Chondrocyte (in vitro differentiated cells): ENCODE data around the gene PARP12. TPM values are rescaled to one million over a fixed set of nuclear protein-coding genes. Genes with fewer than 3 reads are reported as not detected.

ENCODE experiments used
- DNase-seq: peaks from one replicate; pipeline ENCODE4 v3.0.0; 2021; ENCODE audit warnings: mixed read lengths, low spot score
- H3K27ac Mint-ChIP-seq: one replicate; pipeline ENCODE4 v1.8.0; 2021; ENCODE audit warnings: mild to moderate bottlenecking, moderate library complexity, mixed read lengths; ENCODE audit not compliant: unreplicated experiment
- H3K27me3 Mint-ChIP-seq: 2 replicates; pipeline ENCODE4 v1.8.0; 2021; ENCODE audit warnings: low read depth, mixed read lengths
- H3K36me3 Mint-ChIP-seq: 2 replicates; pipeline ENCODE4 v1.8.0; 2021; ENCODE audit warnings: low read depth, mixed read lengths
- H3K4me1 Mint-ChIP-seq: 2 replicates; pipeline ENCODE4 v1.8.0; 2021; ENCODE audit warnings: low read depth, mild to moderate bottlenecking, mixed read lengths
- H3K4me3 Mint-ChIP-seq: one replicate; pipeline ENCODE4 v1.8.0; 2021; ENCODE audit warnings: mild to moderate bottlenecking, moderate library complexity, mixed read lengths; ENCODE audit not compliant: unreplicated experiment
- H3K9me3 Mint-ChIP-seq: 2 replicates; pipeline ENCODE4 v1.8.0; 2021; ENCODE audit warnings: low read depth, mixed read lengths
- total RNA-seq: library from RNA; stranded (reverse); gene quantifications from 3 replicates; pipeline ENCODE4 v1.2.1, GENCODE V29; 2021
- TF ChIP-seq, protein P1 (sequence below): fragments of 200-600 bp; sonication (generic); IDR thresholded peaks from 2 replicates; pipeline ENCODE4 v1.5.0; 2021; ENCODE audit warnings: antibody characterized with exemption, mild to moderate bottlenecking, moderate library complexity

Gene PARP12
- total RNA-seq, 1 donor from 2014 or later, result 9.8 TPM

DNA sequence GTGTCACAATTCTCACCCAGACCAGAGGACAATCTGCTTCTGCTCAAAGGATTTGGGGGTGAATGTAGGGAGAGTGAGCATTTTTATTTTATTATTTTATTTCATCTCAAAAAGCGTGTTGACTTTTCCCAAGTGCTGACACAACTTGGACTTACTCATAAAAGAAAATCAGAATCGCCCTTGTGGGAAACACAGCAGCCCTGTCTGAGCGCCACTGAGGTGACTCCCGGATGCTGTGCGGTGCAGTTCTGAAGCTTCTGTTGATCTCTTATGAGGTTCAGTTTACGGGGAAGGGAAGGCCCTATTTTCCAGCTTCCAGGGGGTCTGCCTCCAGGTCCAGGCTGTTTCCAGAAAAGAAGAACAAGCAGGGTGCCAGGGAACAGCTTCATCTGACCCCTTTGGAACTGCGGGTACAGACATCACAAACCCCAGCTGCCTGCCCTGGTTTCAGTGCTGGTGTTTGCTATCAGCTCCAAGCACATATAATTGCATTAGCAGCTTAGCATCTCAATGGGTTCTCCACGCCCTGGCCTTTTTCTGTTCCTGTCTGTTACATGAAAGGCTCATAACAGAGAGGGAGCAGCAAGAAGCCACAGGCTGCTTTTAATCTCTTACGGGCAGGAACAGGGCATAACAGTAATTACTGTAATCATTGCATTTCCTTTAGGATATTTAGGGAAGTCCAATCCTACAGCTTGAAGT, 52.4 kb downstream of the PARP12 start:
- no peak for DNase-seq
- H3K9me3 Mint-ChIP-seq, result no peaks in the 10 kb centered on the region
- peaks cover 32% of the 10 kb centered on the region for H3K27me3 Mint-ChIP-seq
- peaks cover 2% of the 10 kb centered on the region for H3K36me3 Mint-ChIP-seq
- TF ChIP-seq, protein P1, sequence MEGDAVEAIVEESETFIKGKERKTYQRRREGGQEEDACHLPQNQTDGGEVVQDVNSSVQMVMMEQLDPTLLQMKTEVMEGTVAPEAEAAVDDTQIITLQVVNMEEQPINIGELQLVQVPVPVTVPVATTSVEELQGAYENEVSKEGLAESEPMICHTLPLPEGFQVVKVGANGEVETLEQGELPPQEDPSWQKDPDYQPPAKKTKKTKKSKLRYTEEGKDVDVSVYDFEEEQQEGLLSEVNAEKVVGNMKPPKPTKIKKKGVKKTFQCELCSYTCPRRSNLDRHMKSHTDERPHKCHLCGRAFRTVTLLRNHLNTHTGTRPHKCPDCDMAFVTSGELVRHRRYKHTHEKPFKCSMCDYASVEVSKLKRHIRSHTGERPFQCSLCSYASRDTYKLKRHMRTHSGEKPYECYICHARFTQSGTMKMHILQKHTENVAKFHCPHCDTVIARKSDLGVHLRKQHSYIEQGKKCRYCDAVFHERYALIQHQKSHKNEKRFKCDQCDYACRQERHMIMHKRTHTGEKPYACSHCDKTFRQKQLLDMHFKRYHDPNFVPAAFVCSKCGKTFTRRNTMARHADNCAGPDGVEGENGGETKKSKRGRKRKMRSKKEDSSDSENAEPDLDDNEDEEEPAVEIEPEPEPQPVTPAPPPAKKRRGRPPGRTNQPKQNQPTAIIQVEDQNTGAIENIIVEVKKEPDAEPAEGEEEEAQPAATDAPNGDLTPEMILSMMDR, result no peak
- no peaks in the 10 kb centered on the region for H3K4me1 Mint-ChIP-seq
- no peak overlapping the region for H3K4me3 Mint-ChIP-seq
- H3K27ac Mint-ChIP-seq, result no peak overlapping the region

DNA sequence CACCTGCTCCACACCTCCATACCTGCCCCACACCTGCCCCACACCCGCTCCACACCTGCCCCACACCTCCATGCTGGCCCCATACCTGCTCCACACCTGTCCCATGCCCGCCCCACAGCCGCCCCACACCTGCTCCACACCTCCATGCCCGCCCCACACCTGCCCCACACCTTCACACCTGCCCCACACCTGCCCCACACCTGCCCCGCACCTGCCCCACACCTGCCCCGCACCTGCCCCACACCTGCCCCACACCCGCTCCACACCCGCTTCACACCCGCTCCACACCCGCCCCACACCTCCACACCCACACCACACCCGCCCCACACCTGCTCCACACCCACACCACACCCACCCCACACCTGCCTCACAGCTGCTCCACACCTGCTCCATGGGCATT, 53.0 kb downstream of the PARP12 start:
- Mint-ChIP-seq H3K36me3 (peaks cover 2% of the 10 kb centered on the region), H3K27ac (no peak overlapping the region), H3K4me1 (no peaks in the 10 kb centered on the region), H3K9me3 (no peaks in the 10 kb centered on the region), H3K27me3 (peaks cover 32% of the 10 kb centered on the region), H3K4me3 (no peak overlapping the region)
- TF ChIP-seq, protein P1, result no peak
- no peak for DNase-seq

DNA sequence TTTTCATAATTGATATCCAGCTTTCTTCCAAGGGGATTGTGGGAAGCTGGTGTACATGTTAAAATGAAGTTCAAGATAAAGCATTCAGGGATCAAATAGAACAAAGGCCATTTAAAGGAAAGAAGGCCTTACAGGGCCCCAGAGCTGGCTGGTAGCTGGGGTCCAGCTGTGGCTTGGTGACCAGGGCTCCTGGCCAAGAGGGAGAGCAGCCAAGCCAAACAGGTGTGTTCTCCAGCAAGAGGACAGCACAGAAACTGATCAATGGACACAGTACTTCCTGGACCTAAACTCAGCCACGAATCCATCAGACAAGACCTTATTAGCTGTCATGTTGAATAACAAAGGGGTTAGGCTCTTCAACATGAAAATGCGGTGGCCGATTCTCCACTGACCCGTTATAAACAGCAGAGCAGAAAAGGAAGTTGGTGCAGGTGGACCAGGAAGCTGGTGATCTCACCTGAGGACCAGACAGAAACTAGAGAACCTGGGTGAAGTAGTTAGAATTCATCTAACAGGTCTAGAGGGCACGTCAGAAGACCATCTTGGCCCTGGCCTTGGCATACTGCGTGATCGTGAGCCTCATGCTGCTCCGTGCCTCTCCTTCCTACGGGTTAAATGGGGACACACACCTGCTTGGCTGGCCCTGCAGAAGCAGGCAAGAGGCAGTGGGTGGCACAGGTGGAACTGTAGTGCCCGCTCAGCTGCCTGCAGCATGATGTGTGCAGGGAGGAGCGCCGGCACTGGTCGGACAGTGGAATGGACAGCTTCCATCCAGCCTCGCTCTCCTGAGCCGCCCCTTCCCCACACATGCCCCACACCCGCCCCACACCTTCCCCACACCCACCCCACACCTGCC, 53.8 kb downstream of the PARP12 start:
- Mint-ChIP-seq H3K27ac (no peak overlapping the region), H3K4me1 (no peaks in the 10 kb centered on the region)
- TF ChIP-seq, protein P1, result no peak

DNA sequence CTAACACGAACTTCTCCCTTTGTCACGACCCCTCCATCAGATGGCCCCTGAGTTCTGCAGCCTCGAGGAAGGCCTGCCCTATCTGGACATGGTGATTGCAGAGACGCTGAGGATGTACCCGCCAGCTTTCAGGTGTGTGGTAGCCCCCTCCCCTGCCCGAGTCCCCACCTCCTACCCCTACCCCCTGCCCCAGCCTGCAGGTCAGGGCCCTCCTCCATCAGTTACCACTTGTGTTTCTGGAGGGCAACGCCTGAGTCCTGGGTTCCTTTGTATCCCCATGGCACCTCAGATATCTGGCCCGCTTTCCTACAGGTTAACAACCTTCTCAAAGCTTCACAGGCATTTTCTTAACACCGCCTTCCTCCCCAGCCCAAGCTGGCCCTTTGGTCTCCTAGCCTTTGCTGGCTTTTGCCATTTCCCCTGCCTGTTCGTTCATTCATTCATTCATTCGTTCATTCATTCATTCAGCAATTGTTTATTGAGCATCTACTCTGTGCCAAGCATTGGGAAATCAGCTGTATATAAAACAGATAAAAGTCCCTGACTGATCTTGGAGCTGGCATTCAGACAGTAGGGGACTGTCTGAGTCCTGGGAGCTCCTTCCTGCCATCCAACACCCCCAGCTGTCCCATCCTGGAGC, 55.6 kb downstream of the PARP12 start:
- H3K4me3 Mint-ChIP-seq, result no peak overlapping the region
- no peaks in the 10 kb centered on the region for H3K36me3 Mint-ChIP-seq
- TF ChIP-seq, protein P1, result no peak
- H3K9me3 Mint-ChIP-seq, result no peaks in the 10 kb centered on the region
- H3K4me1 Mint-ChIP-seq, result no peaks in the 10 kb centered on the region
- peak; percentile 42 for DNase-seq
- H3K27ac Mint-ChIP-seq, result no peak overlapping the region
- peaks cover 12% of the 10 kb centered on the region for H3K27me3 Mint-ChIP-seq

More for the DNA sequence above, 53.8 kb downstream of the PARP12 start:
- Mint-ChIP-seq H3K36me3 (peaks cover 2% of the 10 kb centered on the region), H3K9me3 (no peaks in the 10 kb centered on the region), H3K27me3 (peaks cover 27% of the 10 kb centered on the region), H3K4me3 (no peak overlapping the region)
- DNase-seq, result no peak

DNA sequence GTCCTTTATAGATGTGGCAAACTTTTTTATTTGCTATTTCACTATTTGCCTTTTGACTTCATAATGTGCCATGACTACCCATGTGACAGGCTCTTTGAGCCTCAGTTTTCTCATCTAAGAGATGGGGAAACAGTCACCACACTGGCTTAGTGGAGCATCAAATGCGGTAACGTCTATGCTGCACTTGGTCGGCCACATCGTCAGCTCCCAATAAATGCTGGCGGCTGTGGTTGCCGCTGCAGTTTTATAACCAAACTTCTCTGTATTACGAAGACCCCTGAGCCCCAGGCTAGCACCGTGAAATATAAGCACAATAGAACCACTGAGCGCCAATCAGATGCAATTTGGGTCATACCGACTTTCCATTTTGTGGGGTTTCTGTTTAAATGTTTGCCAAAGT, 56.2 kb downstream of the PARP12 start:
- H3K4me3 Mint-ChIP-seq, result no peak overlapping the region

More for the DNA sequence above, 56.2 kb downstream of the PARP12 start:
- Mint-ChIP-seq H3K36me3 (no peaks in the 10 kb centered on the region), H3K4me1 (no peaks in the 10 kb centered on the region), H3K9me3 (no peaks in the 10 kb centered on the region), H3K27ac (no peak overlapping the region), H3K27me3 (peaks cover 8% of the 10 kb centered on the region)
- TF ChIP-seq, protein P1, result no peak
- peak; percentile 29 for DNase-seq
